Activated T-helper 1 cell treated with anti-CD3 and anti-CD28 coated beads, Interleukin-2, amount 50 U/mL, for 16 hours (primary cell): ENCODE results near the gene CIART.
"Not testable (repeated sequence)": the region's sequence is repeated elsewhere in the genome, so short reads cannot be mapped to it uniquely, and the experiment has no call there.

ENCODE experiments used
- DNase-seq, 2 donors: peaks; one replicate each; pipeline ENCODE4 v3.0.0-alpha.2; 2020; ENCODE audit warnings: low read depth in 1 of 2, low spot score in 1 of 2

Gene CIART

DNA sequence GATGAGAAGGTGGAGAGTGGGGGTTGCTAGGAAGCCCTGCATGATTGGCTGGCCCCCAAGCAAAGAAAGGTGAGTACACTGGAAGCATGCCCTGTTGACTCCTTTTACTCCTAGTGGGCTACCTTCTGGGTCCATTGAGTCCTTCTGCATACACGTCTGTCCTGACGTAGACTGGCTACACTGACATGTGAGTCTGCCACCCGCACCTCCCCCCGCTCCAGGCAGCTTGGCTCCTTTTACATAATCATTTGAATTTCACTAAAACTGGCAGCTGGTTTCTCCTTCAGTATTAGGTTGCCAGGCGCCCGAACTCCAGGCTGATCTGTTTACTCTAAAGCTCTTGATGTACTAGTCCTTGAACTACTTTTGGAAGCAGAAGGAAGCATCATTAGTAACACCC is 20.0 kb downstream of the CIART start:
- no peak for DNase-seq

DNA sequence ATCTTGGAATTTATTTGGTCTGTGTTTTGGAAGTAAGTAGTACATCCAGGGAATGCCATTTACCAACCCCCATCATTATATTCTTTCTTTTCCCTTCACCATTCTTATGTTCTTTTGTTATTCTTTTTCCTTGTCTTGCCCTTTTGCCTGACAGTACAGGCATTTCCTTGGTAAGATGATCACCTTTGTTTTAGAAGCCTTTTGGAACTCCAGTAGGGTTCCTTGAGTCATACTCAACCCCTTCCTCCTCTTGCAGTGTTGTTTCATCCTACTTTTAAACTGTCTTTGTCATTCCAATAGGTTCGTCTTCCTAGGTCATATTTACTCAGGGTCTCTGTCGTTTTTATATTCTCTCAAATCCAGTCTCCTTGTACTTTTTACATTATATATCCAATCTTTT is 20.5 kb downstream of the CIART start:
- DNase-seq: no peak

- not testable (repeated sequence) for DNase-seq
These were observed 26.2 kb downstream of the CIART start for GRCh38 chr1:150308585-150308984.

- DNase-seq: no peak
These were observed 27.6 kb downstream of the CIART start for GRCh38 chr1:150309758-150310508.

GRCh38 chr1:150311762-150312161 is 29.4 kb downstream of the CIART start:
- DNase-seq: no peak

- DNase-seq: not testable (repeated sequence)
These were observed 32.3 kb downstream of the CIART start for GRCh38 chr1:150314691-150315090.

DNA sequence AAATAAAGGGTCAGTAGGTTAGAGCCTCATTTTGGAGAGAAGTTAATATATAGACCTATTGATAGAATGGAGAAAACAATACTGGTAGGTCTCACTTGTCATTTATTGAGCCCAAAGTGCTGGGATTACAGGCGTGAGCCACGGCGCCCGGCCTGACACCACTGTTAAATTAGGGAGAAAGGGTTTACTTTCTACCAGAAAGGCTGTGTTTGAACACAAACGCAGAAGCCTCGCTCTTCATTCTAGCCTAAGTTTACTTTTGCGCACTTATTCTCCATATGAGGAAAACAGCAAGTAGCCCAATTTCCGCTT is 38.3 kb downstream of the CIART start:
- DNase-seq: no peak

DNA sequence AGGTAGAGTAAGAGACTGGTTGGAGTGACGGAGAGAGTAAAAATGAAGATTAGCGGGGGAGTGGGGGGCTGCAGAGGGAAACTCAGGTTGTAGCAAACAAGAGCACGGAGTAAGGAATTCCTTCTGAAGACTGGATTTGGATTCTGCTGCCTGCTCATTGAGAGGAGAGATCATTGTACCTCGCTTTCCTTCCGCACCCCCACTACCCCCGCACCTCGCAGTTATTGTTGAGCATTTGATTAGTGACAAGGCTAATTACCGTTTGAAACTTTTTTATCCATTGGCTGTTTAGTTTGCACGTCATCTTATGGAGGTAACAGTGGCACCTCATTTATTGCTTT is 39.4 kb downstream of the CIART start:
- no peak for DNase-seq

- no peak for DNase-seq
These were observed 40.0 kb downstream of the CIART start for GRCh38 chr1:150322310-150322709.

DNA sequence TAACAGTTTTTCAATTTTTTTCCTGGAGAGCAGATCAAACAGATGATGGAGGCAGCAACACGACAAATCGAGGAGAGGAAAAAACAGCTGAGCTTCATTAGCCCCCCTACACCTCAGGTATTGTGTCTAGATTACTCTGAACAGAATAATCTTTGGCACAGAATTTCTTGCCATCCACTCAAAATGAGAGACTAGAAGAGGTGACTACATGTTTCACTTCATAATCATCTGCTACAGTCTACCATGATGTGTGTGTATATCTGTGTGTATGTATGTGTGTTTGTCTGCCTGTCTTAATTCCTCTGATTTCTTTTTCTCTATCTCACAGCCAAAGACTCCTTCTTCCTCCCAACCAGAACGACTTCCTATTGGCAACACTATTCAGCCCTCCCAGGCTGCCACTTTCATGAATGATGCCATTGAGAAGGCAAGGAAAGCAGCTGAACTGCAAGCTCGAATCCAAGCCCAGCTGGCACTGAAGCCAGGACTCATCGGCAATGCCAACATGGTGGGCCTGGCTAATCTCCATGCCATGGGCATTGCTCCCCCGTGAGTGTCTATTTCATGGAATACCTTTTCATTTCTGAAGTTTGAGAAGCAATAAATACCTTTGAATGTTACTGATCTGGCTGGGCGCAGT is 50.4 kb downstream of the CIART start:
- DNase-seq: no peak
